ENCODE data around the gene CRYBA4.

Gene CRYBA4

GRCh38 chr22:26662160-26662559 is 40.4 kb downstream of the CRYBA4 start:
- no peak for DNase-seq

DNA sequence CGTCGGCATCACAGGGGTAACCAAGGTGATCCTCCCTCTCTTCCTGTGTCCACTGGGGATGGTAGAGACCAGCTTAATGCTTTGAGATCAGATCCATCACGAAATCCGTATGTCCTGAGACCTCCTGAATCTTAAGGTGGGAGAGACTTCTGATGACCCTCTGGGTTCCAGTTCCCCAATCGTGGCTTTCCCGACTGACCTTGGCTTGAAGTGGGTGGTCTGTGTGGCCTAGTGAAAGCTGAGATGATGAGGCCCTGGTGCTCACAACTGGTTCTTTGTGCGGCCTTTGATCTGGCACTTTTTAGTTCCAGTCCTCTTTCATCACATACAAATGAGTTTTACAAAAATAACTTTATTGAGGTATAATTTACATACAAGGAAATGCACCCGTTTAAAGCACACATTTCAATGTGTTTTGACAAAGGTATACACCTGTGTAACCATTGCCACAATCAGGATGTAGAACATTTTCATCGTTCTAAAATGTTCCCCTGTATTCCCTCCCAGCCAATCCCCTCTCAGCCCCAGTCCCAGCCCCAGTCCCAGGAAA is 41.7 kb downstream of the CRYBA4 start:
- DNase-seq: no peak

- no peak for DNase-seq
Observed at GRCh38 chr22:26665813-26666231, 44.1 kb downstream of the CRYBA4 start.

DNA sequence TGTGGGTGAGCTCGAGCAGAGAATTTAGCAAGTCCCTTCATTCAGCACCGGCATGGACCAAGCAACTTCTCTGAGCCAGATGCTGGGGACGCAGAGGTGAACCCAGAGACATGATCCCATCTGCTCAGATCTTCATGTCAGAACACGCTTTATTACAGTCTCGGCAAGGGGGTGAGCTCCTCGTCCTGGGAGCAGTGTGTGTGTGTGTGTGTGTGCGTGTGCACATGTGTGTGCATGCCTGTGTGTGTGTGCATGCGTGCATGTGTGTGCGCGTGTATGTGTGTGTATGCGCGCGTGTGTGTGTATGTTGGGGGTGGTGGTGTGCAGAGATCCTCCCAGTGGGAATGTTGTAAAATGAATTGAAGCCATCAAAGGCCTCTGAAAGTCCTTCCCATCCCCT is 45.4 kb downstream of the CRYBA4 start:
- no peak for DNase-seq

DNA sequence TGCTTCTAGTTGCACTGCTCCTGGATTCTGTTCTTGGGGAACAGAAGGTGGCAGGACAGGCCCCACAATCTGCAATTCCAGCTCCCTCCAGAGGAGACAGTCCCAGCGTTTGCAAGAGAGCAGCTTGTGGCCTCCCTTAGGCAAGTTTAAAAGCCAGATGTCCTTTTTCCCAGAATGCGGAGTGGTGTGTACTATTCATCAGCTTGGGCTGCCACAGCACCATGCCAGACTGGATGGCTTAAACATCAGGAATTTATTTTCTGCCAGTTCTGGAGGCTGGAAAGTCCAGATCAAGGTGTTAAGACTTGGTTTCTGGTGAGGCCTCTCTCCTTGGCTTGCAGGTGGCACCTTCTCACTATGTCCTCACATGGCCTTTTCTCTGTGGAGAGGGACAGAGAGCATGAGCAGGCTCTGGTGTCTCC is 47.3 kb downstream of the CRYBA4 start:
- DNase-seq: no peak

- no peak for DNase-seq
Observed at GRCh38 chr22:26670459-26670858, 48.7 kb downstream of the CRYBA4 start.

DNA sequence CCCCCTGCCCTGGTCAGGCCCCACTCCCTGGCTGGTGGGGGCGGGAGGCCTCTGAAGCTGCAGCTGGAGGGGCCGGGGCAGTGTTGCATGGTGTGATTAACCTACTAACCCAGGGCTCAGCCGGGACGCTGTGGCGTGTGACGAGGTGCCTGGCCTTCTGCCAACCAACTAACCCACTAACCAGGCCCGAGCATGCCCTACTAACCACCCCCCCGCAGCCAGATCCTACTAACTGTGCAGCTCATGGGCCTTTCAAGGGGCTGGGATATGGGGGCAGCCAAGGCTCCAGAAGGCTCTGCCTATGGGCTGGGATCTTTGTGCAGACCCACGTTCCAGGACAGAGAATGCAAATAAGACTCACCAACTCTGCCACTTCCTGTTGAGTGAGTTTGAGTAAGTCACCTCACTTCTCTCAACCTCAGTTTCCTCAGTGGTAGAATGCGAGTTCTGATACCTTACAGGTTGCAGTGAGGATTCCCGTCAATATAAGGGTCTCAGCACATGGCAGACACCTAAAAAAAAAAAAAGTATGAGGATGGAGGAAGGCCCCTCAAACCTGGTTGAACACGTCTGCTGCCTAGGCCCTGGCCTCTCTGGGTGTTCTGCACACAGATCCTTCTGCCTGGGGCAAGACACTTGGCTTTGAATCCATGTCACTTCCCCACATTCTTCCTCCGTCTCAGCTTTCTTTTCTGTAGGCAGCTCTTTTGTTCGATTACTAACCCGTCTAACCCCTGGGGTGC is 49.7 kb downstream of the CRYBA4 start:
- DNase-seq: peak; percentile 72

DNA sequence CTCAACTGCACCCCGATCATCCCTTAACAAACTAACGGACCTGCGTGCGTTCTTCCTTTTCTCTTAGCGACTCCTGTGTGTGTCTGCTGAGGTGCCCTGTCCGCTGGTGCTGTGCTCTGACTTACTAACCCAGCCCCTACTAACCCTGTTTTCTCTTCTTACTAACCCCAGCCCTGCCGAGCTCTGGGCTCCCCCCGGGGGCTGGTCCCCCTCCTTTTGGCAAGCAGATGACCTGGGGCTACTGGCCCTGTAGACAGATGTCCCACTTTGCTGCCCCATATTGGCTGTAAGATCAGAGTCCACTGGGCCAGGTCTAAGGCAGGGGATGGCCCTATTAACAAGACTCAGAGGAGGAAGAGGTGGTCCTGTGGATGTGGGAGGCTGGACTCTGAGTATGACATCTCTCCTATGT is 50.3 kb downstream of the CRYBA4 start:
- DNase-seq: no peak

GRCh38 chr22:26672590-26673468 is 51.1 kb downstream of the CRYBA4 start:
- DNase-seq: peak; percentile 94

DNA sequence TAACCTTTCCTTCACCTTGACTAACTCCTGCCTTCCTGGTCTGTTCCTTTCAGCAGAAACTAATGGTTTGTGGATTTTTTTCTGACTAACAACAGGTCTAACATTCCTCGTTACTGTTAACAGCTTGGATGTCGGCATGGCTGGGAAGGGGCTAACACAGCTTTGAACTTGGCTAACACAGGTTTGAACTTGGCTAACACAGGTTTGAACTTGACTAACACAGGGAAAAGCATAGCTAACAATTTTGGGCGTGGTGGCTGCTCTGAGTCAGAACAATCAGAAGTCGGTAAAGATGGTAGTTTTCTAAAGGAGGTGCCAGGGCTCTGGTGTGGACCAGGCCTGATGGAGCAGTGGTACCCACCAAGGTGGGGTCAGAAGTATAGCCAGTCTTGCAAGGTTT is 51.7 kb downstream of the CRYBA4 start:
- DNase-seq: no peak

- DNase-seq: no peak
Observed at GRCh38 chr22:26674211-26675190, 52.7 kb downstream of the CRYBA4 start.

GRCh38 chr22:26675687-26676268 is 54.0 kb downstream of the CRYBA4 start:
- DNase-seq: no peak

- no peak for DNase-seq
Observed at GRCh38 chr22:26677217-26677616, 55.5 kb downstream of the CRYBA4 start.

- peak; percentile 64 for DNase-seq
Observed at GRCh38 chr22:26679003-26679629, 57.4 kb downstream of the CRYBA4 start.
